Measurements from ENCODE around the gene MTA3.
"Not testable (repeated sequence)": the region's sequence is repeated elsewhere in the genome, so short reads cannot be mapped to it uniquely, and the experiment has no call there.

Gene MTA3

DNA sequence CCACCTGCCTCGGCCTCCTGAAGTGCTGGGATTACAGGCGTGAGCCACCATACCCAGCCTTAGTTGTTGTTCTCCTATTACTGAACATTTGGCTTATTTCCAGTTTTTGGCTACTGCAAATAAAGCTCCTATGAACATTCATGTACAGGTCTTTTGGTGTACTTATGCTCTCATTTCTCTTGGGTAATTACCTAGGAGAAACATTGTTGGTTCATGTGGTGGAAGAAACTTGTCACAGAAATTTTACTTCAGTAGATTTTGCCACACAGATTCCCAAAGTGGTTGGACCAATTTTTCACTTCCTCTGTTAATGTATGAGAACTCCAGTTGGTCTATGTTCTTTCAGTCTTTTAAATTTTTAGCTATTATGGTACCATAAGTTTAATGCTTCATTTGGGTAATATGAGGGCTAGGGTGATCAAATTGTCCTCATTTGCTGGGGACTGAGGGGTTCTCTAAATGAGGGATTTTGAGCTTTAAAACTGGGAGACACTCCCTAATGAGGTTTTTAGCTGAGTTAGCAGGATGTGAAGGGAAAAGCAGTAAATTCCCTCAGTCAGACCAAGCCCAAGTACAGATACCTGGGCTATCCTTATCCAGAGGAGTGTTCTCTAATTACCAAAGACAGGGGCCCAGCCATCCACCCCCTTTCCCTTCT lies 33.9 kb downstream of the MTA3 start:
- H3K27ac ChIP-seq, result no peak overlapping the region
- TF ChIP-seq, protein P1, sequence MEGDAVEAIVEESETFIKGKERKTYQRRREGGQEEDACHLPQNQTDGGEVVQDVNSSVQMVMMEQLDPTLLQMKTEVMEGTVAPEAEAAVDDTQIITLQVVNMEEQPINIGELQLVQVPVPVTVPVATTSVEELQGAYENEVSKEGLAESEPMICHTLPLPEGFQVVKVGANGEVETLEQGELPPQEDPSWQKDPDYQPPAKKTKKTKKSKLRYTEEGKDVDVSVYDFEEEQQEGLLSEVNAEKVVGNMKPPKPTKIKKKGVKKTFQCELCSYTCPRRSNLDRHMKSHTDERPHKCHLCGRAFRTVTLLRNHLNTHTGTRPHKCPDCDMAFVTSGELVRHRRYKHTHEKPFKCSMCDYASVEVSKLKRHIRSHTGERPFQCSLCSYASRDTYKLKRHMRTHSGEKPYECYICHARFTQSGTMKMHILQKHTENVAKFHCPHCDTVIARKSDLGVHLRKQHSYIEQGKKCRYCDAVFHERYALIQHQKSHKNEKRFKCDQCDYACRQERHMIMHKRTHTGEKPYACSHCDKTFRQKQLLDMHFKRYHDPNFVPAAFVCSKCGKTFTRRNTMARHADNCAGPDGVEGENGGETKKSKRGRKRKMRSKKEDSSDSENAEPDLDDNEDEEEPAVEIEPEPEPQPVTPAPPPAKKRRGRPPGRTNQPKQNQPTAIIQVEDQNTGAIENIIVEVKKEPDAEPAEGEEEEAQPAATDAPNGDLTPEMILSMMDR (conservative IDR thresholded peaks at IDR 0.05; ENCODE audit: low read depth), result no peak
- CTCF ChIA-PET, result interaction anchor here (0.6 kb wide), 1 partner anchor 14 kb away, joined by 3 read pairs; no protein-coding TSS in a partner anchor
- DNase-seq (ENCODE audit: low spot score), result no peak
- POLR2A ChIA-PET (ENCODE audit: low non-redundant PET), result no interaction called here

DNA sequence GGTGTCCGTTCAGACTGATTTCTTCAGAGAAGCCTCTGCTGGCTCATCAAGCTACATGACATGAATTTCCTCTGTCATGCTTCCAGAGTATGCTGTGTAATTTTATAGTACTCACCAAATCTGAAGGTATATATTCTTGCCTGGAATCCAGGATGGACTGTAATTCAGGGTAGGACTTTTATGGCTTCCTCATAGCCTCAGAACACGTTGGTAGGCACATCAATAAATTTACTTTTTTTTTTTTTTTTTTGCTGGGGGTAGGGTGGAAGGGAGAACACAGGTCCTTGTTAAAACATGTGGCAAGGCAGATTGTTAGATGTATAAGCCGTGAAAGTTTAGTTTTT lies 34.4 kb downstream of the MTA3 start:
- H3K27ac ChIP-seq, result no peak overlapping the region
- DNase-seq (ENCODE audit: low spot score), result no peak
- CTCF ChIA-PET, result no interaction called here
- POLR2A ChIA-PET (ENCODE audit: low non-redundant PET), result no interaction called here
- TF ChIP-seq, protein P1 (conservative IDR thresholded peaks at IDR 0.05; ENCODE audit: low read depth), result no peak

DNA sequence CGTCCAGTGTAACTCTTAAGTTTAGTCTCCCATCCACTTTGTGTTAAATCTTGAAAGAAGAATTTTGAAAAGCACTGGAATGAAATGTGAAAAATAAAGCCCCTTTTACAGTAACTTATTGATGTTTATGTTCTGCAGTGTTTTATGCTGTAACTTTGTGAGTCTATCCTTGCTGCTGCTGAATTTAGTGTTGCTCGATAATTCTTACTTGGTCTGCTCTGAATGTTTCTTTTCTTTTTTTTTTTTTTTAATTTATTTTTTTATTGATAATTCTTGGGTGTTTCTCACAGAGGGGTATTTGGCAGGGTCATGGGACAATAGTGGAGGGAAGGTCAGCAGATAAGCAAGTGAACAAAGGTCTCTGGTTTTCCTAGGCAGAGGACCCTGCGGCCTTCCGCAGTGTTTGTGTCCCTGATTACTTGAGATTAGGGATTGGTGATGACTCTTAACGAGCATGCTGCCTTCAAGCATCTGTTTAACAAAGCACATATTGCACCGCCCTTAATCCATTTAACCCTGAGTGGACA lies 36.0 kb downstream of the MTA3 start:
- CTCF ChIA-PET; POLR2A ChIA-PET (ENCODE audit: low non-redundant PET); H3K27ac ChIP-seq; DNase-seq (ENCODE audit: low spot score): not testable (repeated sequence)

DNA sequence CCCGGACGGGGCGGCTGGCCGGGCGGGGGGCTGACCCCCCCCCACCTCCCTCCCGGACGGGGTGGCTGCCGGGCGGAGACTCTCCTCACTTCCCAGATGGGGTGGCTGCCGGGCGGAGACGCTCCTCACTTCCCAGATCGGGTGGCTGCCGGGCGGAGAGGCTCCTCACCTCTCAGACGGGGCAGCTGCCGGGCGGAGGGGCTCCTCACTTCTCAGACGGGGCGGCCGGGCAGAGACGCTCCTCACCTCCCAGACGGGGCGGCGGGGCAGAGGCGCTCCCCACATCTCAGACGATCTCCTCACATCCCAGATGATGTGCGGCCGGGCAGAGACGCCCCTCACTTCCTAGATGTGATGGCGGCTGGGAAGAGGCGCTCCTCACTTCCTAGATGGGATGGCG lies 37.7 kb downstream of the MTA3 start:
- POLR2A ChIA-PET (ENCODE audit: low non-redundant PET); CTCF ChIA-PET; DNase-seq (ENCODE audit: low spot score); H3K27ac ChIP-seq: not testable (repeated sequence)

DNA sequence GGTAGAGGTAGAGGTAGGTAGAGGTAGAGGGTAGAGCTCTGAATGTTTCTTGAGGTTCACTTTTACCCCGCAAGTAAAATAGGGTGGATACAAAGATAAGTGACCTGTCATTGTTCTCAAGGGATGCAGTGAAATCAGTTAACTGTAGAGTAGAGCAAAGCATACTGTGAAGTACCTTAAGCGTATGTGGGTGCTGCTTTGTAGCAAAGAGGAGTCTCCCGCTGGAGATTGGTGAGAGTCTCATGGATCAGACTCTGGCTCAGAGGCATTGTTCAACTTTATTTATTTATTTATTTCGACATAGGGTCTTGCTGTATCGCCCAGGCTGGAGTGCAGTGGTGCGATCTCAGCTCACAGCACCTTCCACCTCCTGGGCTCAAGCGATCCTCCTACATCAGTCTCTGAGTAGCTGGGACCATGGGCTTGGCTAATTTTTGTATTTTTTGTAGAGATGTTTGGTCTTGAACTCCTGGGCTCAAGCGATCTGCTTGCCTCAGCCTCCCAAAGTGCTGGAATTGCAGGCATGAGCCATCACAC lies 38.7 kb downstream of the MTA3 start:
- DNase-seq (ENCODE audit: low spot score), result no peak
- no peak overlapping the region for H3K27ac ChIP-seq
- ChIA-PET POLR2A (ENCODE audit: low non-redundant PET) (no interaction called here), CTCF (no interaction called here)
- TF ChIP-seq, protein P1 (conservative IDR thresholded peaks at IDR 0.05; ENCODE audit: low read depth), result no peak

DNA sequence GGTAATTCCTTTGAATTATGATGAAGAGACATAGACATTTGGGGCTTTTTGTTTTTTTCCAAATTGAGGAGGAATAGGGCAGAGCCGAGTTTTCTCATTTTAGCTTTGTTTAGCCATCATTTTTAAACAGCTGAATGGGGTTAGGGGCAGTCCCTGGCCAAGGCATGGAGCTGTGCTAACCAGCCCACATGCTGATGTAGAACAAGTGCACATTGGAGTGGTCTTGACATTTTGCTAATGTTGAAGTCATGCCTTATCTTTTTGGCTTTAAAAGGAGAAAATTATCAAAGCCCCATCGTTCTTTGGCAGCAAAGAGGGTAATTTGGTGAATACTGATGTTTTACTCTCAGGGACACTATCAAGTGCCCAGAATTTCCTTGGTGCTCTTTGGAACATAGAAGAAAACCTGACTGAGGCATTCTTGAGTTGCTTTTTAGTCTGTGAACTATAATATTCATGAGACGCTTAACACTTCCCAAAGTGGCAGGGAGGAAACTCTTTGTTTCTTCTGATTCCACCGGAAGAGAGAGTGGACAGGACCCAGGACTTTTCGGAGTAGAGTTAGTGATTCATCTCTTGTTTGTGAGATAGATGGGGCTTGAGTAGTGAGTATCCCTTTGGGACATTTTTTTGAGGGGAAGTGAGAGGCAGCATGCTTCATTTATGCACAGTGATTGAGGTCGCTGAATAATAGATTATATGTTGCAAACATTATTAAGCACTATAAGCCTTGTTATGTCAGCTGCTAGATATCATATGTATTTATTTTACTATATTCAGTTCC lies 45.0 kb downstream of the MTA3 start:
- no peak overlapping the region for H3K27ac ChIP-seq
- no peak for DNase-seq (ENCODE audit: low spot score)
- TF ChIP-seq, protein P1 (conservative IDR thresholded peaks at IDR 0.05; ENCODE audit: low read depth), result no peak
- ChIA-PET CTCF (interaction anchor here (0.7 to 0.8 kb wide), 2 partner anchors 49 to 110 kb away, joined by 3 read pairs; no protein-coding TSS in a partner anchor), POLR2A (ENCODE audit: low non-redundant PET) (no interaction called here)

DNA sequence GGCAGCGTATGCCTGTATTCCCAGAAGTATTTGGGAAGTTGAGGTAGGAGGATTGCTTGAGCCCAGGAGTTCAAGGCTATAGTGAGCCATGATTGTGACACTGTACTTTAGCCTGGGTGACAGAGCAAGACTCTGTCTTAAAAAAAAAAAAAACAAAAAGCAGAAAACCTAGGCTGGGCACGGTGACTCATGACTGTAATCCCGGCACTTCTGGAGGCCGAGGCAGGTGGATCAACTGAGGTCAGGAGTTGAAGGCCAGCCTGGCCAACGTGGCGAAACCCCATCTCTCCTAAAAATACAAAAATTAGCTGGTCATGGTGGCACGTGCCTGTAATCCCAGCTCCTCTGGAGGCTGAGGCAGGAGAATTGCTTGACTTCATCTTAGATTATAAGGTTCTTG lies 46.4 kb downstream of the MTA3 start:
- TF ChIP-seq, protein P1 (conservative IDR thresholded peaks at IDR 0.05; ENCODE audit: low read depth), result no peak
- DNase-seq (ENCODE audit: low spot score), result no peak
- CTCF ChIA-PET, result interaction anchor here (0.6 to 0.7 kb wide), 3 partner anchors 27 to 597 kb away, joined by 3 to 8 read pairs (median 4); no protein-coding TSS in a partner anchor
- H3K27ac ChIP-seq, result no peak overlapping the region
- POLR2A ChIA-PET (ENCODE audit: low non-redundant PET), result no interaction called here
